GM12891 (cell line): ENCODE data around the gene ALG1L2.
"Not testable (repeated sequence)": the region's sequence is repeated elsewhere in the genome, so short reads cannot be mapped to it uniquely, and the experiment has no call there.

Source experiments
- POLR2A ChIP-seq: IDR thresholded peaks from 2 replicates; pipeline ENCODE4 v1.6.1; 2011; ENCODE audit warnings: low read depth, low read length, control low read depth
- POLR2AphosphoS5 ChIP-seq: IDR thresholded peaks from 2 replicates; pipeline ENCODE4 v1.6.1; 2011; ENCODE audit warnings: low read depth, low read length, control low read depth
- POU2F2 ChIP-seq: IDR thresholded peaks from 2 replicates; pipeline ENCODE4 v1.6.1; 2011; ENCODE audit warnings: low read depth, mild to moderate bottlenecking, control low read depth, low read length, moderate library complexity
- SPI1 ChIP-seq: IDR thresholded peaks from 2 replicates; pipeline ENCODE4 v1.6.1; 2011; ENCODE audit warnings: low read depth, low read length, control low read depth
- TAF1 ChIP-seq: IDR thresholded peaks from 2 replicates; pipeline ENCODE4 v1.6.1; 2011; ENCODE audit warnings: low read depth, low read length, control low read depth

- not testable (repeated sequence) for TF ChIP-seq TAF1, POLR2AphosphoS5, POLR2A, SPI1, POU2F2
Measured at GRCh38 chr3:130058267-130058657, 23.4 kb upstream of the ALG1L2 start.
